Activated CD8-positive, alpha-beta T cell treated with anti-CD3 and anti-CD28 coated beads for 36 hours (primary cell): ENCODE results near the gene ROR2. TPM values are rescaled to one million over a fixed set of nuclear protein-coding genes. Genes with fewer than 3 reads are reported as not detected.

Experiments used
- ATAC-seq: fragments of 200-7000 bp; cut with Tn5 transposase; one replicate; pipeline ENCODE4 v1.10.0; 2021; ENCODE audit warnings: mild to moderate bottlenecking, moderate library complexity
- CTCF ChIA-PET: fragments of 350-600 bp; sonication (Branson Sonifier 250); formaldehyde crosslinking; loops from one replicate; lab custom pipeline; 2021; ENCODE audit warnings: antibody characterized with exemption; lab: Charles Lee
- POLR2A ChIA-PET: fragments of 350-600 bp; sonication (Branson Sonifier 250); formaldehyde crosslinking; loops from one replicate; lab custom pipeline; 2021; ENCODE audit warnings: antibody characterized with exemption; lab: Charles Lee
- DNase-seq: peaks from one replicate; pipeline ENCODE4 v3.0.0-alpha.2; 2020
- H3K27ac Mint-ChIP-seq: one replicate; pipeline ENCODE4 v1.8.0; 2021; ENCODE audit warnings: mild to moderate bottlenecking, mixed read lengths
- H3K27me3 Mint-ChIP-seq: one replicate; pipeline ENCODE4 v1.8.0; 2021; ENCODE audit warnings: mixed read lengths
- H3K36me3 Mint-ChIP-seq: one replicate; pipeline ENCODE4 v1.8.0; 2021; ENCODE audit warnings: low read depth, mixed read lengths
- H3K4me1 Mint-ChIP-seq: one replicate; pipeline ENCODE4 v1.8.0; 2021; ENCODE audit warnings: low read depth, mixed read lengths
- H3K4me3 Mint-ChIP-seq: one replicate; pipeline ENCODE4 v1.8.0; 2021; ENCODE audit warnings: mild to moderate bottlenecking, moderate library complexity, mixed read lengths
- H3K9me3 Mint-ChIP-seq: one replicate; pipeline ENCODE4 v1.8.0; 2021; ENCODE audit warnings: mixed read lengths
- CTCF ChIP-seq: fragments of 200-600 bp; IDR thresholded peaks from one replicate; pipeline ENCODE4 v1.8.0; 2022; ENCODE audit warnings: antibody characterized with exemption, mild to moderate bottlenecking
- intact Hi-C: fragments of 100-400 bp; cut with micrococcal nuclease; formaldehyde crosslinking; loops from one replicate; pipeline ENCODE4 v1.10.0; 2022
- total RNA-seq, 2 experiments: library from RNA; stranded (reverse); gene quantifications; one replicate each; pipeline ENCODE4 v1.2.3, GENCODE V29; 2021

Gene ROR2
- total RNA-seq, 2 experiments from 2014 or later, result not detected

- no peak overlapping the region for H3K27ac Mint-ChIP-seq
- peaks cover 1% of the 10 kb centered on the region for H3K36me3 Mint-ChIP-seq
- no peak overlapping the region for H3K4me3 Mint-ChIP-seq
Observed at GRCh38 chr9:91930475-91930874, 19.6 kb downstream of the ROR2 start.

DNA sequence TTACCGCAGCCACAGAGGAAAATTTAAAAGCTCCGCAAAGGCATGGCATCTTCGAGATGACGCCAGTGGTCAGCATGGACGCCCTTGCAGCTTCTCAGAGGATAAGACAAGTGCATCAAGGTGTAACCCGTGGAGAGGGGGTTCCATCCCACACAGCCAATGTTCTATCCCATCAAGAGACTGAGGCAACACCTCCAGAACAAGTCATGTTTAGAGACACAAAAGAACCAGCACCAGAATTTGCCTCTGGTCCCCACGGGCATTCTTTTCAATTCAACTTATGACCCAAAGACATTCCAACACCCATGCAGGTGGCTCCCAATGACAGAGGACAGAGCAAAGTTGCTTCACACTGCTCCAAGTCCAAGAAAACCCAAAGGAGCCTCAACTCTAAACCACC, 20.7 kb downstream of the ROR2 start:
- POLR2A ChIA-PET, result interaction anchor here (0.5 kb wide), 1 partner anchor 11 kb away, joined by 3 read pairs; no protein-coding TSS in a partner anchor
- CTCF ChIA-PET, result interaction anchor here (1.1 kb wide), 1 partner anchor 21 kb away, joined by 4 read pairs; the partner anchor contains the start of gene ROR2

More at GRCh38 chr9:91930475-91930874, 19.6 kb downstream of the ROR2 start:
- intact Hi-C loops, result no loop called here
- Mint-ChIP-seq H3K9me3 (peaks cover 32% of the 10 kb centered on the region), H3K27me3 (peaks cover 1% of the 10 kb centered on the region), H3K4me1 (no peaks in the 10 kb centered on the region)
- TF ChIP-seq CTCF, result no peak
- DNase-seq (no peak), ATAC-seq (no peak)
- POLR2A ChIA-PET, result no interaction called here
- CTCF ChIA-PET, result interaction anchor here (1.1 kb wide), 1 partner anchor 20 kb away, joined by 4 read pairs; the partner anchor contains the start of gene ROR2

GRCh38 chr9:91927922-91928510, 22.0 kb downstream of the ROR2 start:
- CTCF ChIA-PET, result no interaction called here
- intact Hi-C loops, result no loop called here
- ATAC-seq (no peak), DNase-seq (no peak)
- POLR2A ChIA-PET, result no interaction called here
- Mint-ChIP-seq H3K36me3 (peaks cover 1% of the 10 kb centered on the region), H3K4me3 (no peak overlapping the region), H3K27ac (no peak overlapping the region), H3K9me3 (peaks cover 32% of the 10 kb centered on the region), H3K4me1 (no peaks in the 10 kb centered on the region), H3K27me3 (peaks cover 4% of the 10 kb centered on the region)
- no peak for TF ChIP-seq CTCF

More for the DNA sequence above, 20.7 kb downstream of the ROR2 start:
- ATAC-seq, result no peak
- DNase-seq, result no peak
- H3K27me3 Mint-ChIP-seq, result peaks cover 1% of the 10 kb centered on the region
- H3K4me1 Mint-ChIP-seq, result no peaks in the 10 kb centered on the region
- peaks cover 1% of the 10 kb centered on the region for H3K36me3 Mint-ChIP-seq
- H3K4me3 Mint-ChIP-seq, result no peak overlapping the region
- TF ChIP-seq CTCF, result no peak
- intact Hi-C loops, result no loop called here
- H3K27ac Mint-ChIP-seq, result no peak overlapping the region
- H3K9me3 Mint-ChIP-seq, result peaks cover 32% of the 10 kb centered on the region

GRCh38 chr9:91924090-91924489, 25.9 kb downstream of the ROR2 start:
- H3K4me1 Mint-ChIP-seq, result no peaks in the 10 kb centered on the region
- CTCF ChIA-PET, result no interaction called here

More at GRCh38 chr9:91924090-91924489, 25.9 kb downstream of the ROR2 start:
- peaks cover 17% of the 10 kb centered on the region for H3K27me3 Mint-ChIP-seq
- no peak overlapping the region for H3K4me3 Mint-ChIP-seq
- DNase-seq, result no peak
- POLR2A ChIA-PET, result no interaction called here
- intact Hi-C loops, result no loop called here
- H3K27ac Mint-ChIP-seq, result no peak overlapping the region
- ATAC-seq, result no peak
- peaks cover 8% of the 10 kb centered on the region for H3K9me3 Mint-ChIP-seq
- H3K36me3 Mint-ChIP-seq, result no peaks in the 10 kb centered on the region
- no peak for TF ChIP-seq CTCF
